Activated naive CD4-positive, alpha-beta T cell treated with anti-CD3 and anti-CD28 coated beads, Interleukin-2, amount 50 U/mL, for 24 hours (primary cell): ENCODE results near the gene YTHDC2.
"Not testable (repeated sequence)": the region's sequence is repeated elsewhere in the genome, so short reads cannot be mapped to it uniquely, and the experiment has no call there.

ENCODE experiments used
- H3K27ac Mint-ChIP-seq: one replicate; pipeline ENCODE4 v1.8.0; 2021; ENCODE audit warnings: mild to moderate bottlenecking, mixed read lengths
- H3K27me3 Mint-ChIP-seq: one replicate; pipeline ENCODE4 v1.8.0; 2021; ENCODE audit warnings: mixed read lengths
- H3K36me3 Mint-ChIP-seq: one replicate; pipeline ENCODE4 v1.8.0; 2021; ENCODE audit warnings: mixed read lengths
- H3K4me1 Mint-ChIP-seq: one replicate; pipeline ENCODE4 v1.8.0; 2021; ENCODE audit warnings: mixed read lengths
- H3K4me3 Mint-ChIP-seq: one replicate; pipeline ENCODE4 v1.8.0; 2021; ENCODE audit warnings: mild to moderate bottlenecking, mixed read lengths
- H3K9me3 Mint-ChIP-seq: one replicate; pipeline ENCODE4 v1.8.0; 2021; ENCODE audit warnings: mixed read lengths

The YTHDC2 gene

DNA sequence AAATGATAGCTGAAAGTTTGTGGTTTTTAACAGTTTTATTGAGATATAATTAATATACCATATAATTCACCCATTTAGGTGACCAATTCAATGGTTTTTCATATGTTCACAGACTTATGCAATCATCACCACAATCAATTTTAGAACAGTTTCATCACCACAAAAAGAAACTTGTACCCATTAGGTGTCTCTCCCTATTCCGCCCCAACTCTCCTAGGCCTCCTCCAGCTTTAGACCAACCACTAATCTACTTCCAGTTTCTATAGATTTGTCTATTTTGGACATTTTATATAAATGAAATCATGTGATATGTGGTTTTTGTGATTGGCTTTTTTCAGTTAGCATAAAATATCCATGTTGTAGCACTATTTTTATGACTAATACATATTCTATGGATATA is 38.6 kb downstream of the YTHDC2 start:
- Mint-ChIP-seq H3K9me3 (no peaks in the 10 kb centered on the region), H3K4me3 (no peak overlapping the region), H3K27me3 (no peaks in the 10 kb centered on the region), H3K4me1 (peaks cover 2% of the 10 kb centered on the region), H3K27ac (no peak overlapping the region), H3K36me3 (peaks cover 29% of the 10 kb centered on the region)

DNA sequence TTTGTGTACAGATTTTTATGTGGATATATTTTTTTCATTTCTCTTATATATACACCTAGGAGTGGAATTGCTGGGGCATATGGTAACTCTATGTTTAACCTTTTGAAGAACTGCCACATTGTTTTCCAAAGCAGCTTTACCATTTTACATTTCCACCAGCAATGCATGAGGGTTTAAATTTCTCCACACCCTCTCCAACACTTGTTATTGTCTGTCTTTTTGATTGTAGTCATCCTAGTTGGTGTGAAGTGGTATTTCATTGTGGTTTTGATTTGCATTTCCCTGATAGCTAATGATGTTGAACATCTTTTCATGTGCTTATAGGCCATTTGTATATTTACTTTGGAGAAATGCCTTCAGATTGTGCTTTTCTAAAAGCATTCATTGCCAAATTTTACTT is 39.1 kb downstream of the YTHDC2 start:
- no peak overlapping the region for H3K4me3 Mint-ChIP-seq
- H3K9me3 Mint-ChIP-seq: no peaks in the 10 kb centered on the region
- no peak overlapping the region for H3K27ac Mint-ChIP-seq
- peaks cover 27% of the 10 kb centered on the region for H3K36me3 Mint-ChIP-seq
- no peaks in the 10 kb centered on the region for H3K27me3 Mint-ChIP-seq
- no peaks in the 10 kb centered on the region for H3K4me1 Mint-ChIP-seq

DNA sequence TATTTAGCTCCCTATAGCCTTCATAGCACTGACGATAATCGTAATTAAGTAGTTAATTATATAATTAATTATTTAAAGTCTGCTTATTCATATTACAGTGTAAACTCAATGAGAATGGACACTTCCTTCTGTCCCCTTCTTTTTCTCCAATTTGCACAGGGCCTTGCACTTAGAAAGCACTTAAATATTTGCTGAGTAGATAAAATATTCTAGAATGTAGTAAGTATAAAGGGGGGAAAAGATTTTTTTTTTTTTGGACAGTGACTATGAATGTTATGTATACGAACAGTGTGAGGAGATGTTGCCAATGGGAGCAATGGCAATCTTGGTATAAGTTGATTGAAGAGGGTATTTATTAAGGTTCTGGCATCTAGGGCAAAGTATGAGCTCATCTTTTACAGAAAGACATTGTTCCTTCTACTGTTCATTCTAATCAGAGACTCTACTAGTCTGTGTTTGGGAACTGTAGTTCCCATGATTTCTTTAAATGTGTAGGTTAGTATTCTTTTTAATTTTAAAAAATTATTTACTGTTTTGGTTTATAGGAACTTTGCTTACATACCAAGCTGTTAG is 49.4 kb downstream of the YTHDC2 start:
- H3K27ac Mint-ChIP-seq: no peak overlapping the region

GRCh38 chr5:113569396-113569795 is 55.9 kb downstream of the YTHDC2 start:
- no peaks in the 10 kb centered on the region for H3K27me3 Mint-ChIP-seq
- peaks cover 20% of the 10 kb centered on the region for H3K4me1 Mint-ChIP-seq
- H3K9me3 Mint-ChIP-seq: peaks cover 7% of the 10 kb centered on the region
- peaks cover 62% of the 10 kb centered on the region for H3K36me3 Mint-ChIP-seq
- no peak overlapping the region for H3K4me3 Mint-ChIP-seq
- H3K27ac Mint-ChIP-seq: no peak overlapping the region

More for the DNA sequence above, 49.4 kb downstream of the YTHDC2 start:
- Mint-ChIP-seq H3K4me3 (no peak overlapping the region), H3K9me3 (no peaks in the 10 kb centered on the region), H3K4me1 (no peaks in the 10 kb centered on the region), H3K27me3 (no peaks in the 10 kb centered on the region), H3K36me3 (peaks cover 35% of the 10 kb centered on the region)

- H3K27me3 Mint-ChIP-seq: no peaks in the 10 kb centered on the region
- peaks cover 65% of the 10 kb centered on the region for H3K36me3 Mint-ChIP-seq
- peaks cover 7% of the 10 kb centered on the region for H3K9me3 Mint-ChIP-seq
- H3K4me1 Mint-ChIP-seq: peaks cover 36% of the 10 kb centered on the region
- no peak overlapping the region for H3K27ac Mint-ChIP-seq
- H3K4me3 Mint-ChIP-seq: no peak overlapping the region
Measured at GRCh38 chr5:113572716-113573115, 59.2 kb downstream of the YTHDC2 start.

- H3K4me3 Mint-ChIP-seq: no peak overlapping the region
- H3K4me1 Mint-ChIP-seq: peaks cover 36% of the 10 kb centered on the region
- no peaks in the 10 kb centered on the region for H3K27me3 Mint-ChIP-seq
- H3K27ac Mint-ChIP-seq: no peak overlapping the region
- H3K36me3 Mint-ChIP-seq: peaks cover 59% of the 10 kb centered on the region
- peaks cover 7% of the 10 kb centered on the region for H3K9me3 Mint-ChIP-seq
Measured at GRCh38 chr5:113574417-113574816, 60.9 kb downstream of the YTHDC2 start.

- Mint-ChIP-seq H3K27me3 (no peaks in the 10 kb centered on the region), H3K4me1 (peaks cover 36% of the 10 kb centered on the region), H3K4me3 (no peak overlapping the region), H3K9me3 (peaks cover 7% of the 10 kb centered on the region), H3K27ac (no peak overlapping the region), H3K36me3 (peaks cover 54% of the 10 kb centered on the region)
Measured at GRCh38 chr5:113575074-113575473, 61.6 kb downstream of the YTHDC2 start.

DNA sequence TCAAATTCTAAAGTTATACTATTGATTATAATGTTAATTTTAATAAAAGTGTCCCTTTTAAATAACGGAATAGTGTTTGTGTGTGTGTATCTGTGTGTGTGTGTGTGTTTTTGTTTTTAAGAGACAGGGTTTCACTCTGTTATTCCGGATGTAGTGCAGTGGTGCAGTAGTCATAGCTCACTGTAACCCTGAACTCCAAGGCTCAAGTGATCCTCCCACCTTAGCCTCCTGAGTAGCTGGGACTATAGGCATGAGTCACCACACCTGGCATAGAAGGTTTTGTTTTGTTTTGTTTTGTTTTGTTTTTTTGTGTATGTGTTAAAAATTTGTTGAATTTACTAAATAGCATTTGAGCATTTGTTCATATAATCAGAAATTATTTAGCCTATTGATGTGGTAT is 64.6 kb downstream of the YTHDC2 start:
- Mint-ChIP-seq H3K4me3 (no peak overlapping the region), H3K27ac (no peak overlapping the region), H3K27me3 (no peaks in the 10 kb centered on the region), H3K4me1 (peaks cover 26% of the 10 kb centered on the region), H3K9me3 (no peaks in the 10 kb centered on the region), H3K36me3 (peaks cover 35% of the 10 kb centered on the region)

DNA sequence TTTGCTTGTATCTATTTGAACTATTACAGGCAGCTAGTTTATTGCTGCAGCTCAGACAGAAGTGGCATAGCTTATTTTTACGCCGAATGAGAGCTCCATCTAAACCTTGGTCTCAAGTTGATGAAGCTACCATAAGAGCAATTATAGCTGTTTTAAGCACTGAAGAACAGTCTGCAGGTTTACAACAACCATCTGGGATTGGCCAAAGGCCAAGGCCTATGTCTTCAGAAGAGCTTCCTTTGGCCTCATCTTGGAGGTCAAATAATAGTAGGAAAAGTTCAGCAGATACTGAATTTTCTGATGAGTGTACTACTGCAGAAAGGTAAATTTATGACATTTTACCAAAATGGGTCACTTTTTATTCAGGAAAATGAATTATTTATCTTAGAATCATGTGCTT is 67.9 kb downstream of the YTHDC2 start:
- no peaks in the 10 kb centered on the region for H3K4me1 Mint-ChIP-seq
- no peaks in the 10 kb centered on the region for H3K27me3 Mint-ChIP-seq
- H3K4me3 Mint-ChIP-seq: no peak overlapping the region
- H3K27ac Mint-ChIP-seq: no peak overlapping the region
- H3K9me3 Mint-ChIP-seq: no peaks in the 10 kb centered on the region
- H3K36me3 Mint-ChIP-seq: peaks cover 19% of the 10 kb centered on the region

GRCh38 chr5:113598150-113598549 is 84.7 kb downstream of the YTHDC2 start:
- H3K27ac Mint-ChIP-seq: no peak overlapping the region
- no peaks in the 10 kb centered on the region for H3K27me3 Mint-ChIP-seq
- no peaks in the 10 kb centered on the region for H3K9me3 Mint-ChIP-seq
- H3K36me3 Mint-ChIP-seq: peaks cover 5% of the 10 kb centered on the region
- no peak overlapping the region for H3K4me3 Mint-ChIP-seq
- H3K4me1 Mint-ChIP-seq: no peaks in the 10 kb centered on the region

DNA sequence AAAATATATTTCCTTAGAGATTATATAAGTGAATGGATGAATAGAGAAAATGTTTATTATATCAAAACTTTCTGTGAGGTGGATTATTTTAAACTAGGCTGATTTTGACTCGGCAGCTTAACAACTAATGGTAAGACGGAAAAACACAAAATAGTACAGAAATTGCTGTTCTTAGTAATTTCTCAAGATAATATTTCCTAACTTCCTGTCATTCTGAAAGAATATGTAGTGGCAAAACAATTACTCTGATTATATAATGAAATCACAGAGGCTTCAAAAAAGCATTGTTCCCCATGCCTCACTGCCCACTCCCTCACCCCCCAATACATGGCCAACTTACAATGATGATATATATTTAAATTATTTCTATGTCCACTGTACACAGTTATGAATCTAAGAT is 85.4 kb downstream of the YTHDC2 start:
- Mint-ChIP-seq H3K36me3 (peaks cover 3% of the 10 kb centered on the region), H3K4me1 (no peaks in the 10 kb centered on the region), H3K27me3 (no peaks in the 10 kb centered on the region), H3K9me3 (no peaks in the 10 kb centered on the region), H3K4me3 (no peak overlapping the region), H3K27ac (no peak overlapping the region)

GRCh38 chr5:113600255-113600905 is 86.9 kb downstream of the YTHDC2 start:
- no peaks in the 10 kb centered on the region for H3K27me3 Mint-ChIP-seq
- H3K4me1 Mint-ChIP-seq: no peaks in the 10 kb centered on the region
- H3K9me3 Mint-ChIP-seq: no peaks in the 10 kb centered on the region
- H3K27ac Mint-ChIP-seq: no peak overlapping the region
- no peaks in the 10 kb centered on the region for H3K36me3 Mint-ChIP-seq
- H3K4me3 Mint-ChIP-seq: no peak overlapping the region

DNA sequence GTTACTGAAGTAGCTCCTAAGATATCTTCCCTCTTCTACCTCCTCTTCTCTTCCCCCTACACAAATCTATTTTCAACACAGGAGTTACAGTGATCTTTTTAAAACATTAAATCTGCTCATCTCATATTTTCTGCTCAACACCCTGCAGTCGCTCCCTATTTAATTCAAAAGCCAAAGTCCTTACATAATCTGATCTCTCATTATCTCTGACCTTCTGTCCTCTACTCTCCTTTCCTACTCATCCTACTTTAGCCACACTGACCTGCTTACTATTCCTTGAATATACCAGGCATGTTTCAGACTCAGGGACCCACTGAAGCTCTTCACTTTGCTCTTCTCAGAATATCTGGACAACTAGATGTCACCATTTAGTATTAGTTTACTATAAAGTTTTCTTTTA is 87.9 kb downstream of the YTHDC2 start:
- peaks cover 2% of the 10 kb centered on the region for H3K27me3 Mint-ChIP-seq
- peak overlapping the region; percentile 13 for H3K27ac Mint-ChIP-seq
- peaks cover 2% of the 10 kb centered on the region for H3K4me1 Mint-ChIP-seq
- H3K9me3 Mint-ChIP-seq: no peaks in the 10 kb centered on the region
- no peak overlapping the region for H3K4me3 Mint-ChIP-seq
- H3K36me3 Mint-ChIP-seq: no peaks in the 10 kb centered on the region

DNA sequence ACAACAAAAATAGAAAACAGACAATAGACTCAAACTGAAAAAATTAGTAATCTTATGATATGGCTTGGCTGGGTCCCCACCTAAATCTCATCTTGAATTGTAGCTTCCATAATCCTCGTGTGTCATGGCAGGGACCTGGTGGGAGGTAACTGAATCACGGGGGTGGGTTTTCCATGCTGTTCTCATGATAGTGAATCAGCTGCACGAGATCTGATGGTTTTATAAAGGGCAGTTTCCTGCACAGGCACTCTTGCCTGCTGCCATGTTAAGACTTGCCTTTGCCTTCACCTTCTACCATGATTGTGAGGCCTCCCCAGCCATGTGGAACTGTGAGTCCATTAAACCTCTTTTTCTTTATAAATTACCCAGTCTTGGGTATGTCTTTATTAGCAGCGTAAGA is 89.8 kb downstream of the YTHDC2 start:
- H3K27ac Mint-ChIP-seq, H3K27me3 Mint-ChIP-seq, H3K4me3 Mint-ChIP-seq, H3K36me3 Mint-ChIP-seq, H3K9me3 Mint-ChIP-seq, H3K4me1 Mint-ChIP-seq: not testable (repeated sequence)

DNA sequence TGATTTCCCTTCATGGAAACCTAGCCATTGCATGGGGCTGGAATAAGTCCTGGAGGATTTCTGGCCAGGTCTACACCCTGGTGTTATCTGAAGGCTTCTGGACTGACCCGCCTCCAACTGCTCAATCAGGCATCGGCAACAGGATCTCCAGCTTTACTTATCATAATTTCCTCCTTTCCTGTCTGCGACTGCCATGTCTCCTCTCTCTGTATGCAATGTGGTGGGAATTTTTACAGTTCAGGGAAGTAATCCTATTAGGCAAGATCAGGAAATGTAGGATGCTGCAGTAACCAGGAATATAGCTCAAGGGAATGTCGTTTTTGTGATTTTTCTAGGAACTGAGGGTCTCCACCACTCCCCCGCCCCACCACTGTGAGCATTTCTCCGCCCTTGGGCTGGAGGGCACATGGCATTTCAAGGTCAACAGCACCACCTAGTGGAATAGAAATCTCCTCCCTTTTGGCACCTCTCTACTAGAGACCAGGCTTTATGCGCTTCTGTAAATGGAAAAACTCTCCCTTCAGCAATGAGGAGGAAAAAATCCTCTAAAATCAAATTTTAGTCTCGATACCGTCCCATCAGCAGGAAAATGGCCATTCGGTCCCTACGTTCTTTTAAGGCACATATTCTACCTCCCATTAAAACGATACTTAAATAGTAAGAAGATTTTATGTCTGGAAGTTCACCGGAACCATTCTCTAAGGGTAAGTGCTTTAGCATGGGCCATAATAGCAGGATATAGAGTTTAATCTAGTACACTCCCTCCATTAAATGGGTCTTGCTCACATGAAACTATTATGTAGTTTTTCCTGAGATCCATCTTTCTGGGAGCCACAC is 93.0 kb downstream of the YTHDC2 start:
- Mint-ChIP-seq H3K27ac (peak overlapping the region; percentile 39), H3K36me3 (no peaks in the 10 kb centered on the region), H3K27me3 (peaks cover 4% of the 10 kb centered on the region), H3K4me1 (peaks cover 3% of the 10 kb centered on the region), H3K9me3 (no peaks in the 10 kb centered on the region), H3K4me3 (no peak overlapping the region)

- Mint-ChIP-seq H3K9me3 (no peaks in the 10 kb centered on the region), H3K36me3 (no peaks in the 10 kb centered on the region), H3K27ac (no peak overlapping the region), H3K27me3 (peaks cover 4% of the 10 kb centered on the region), H3K4me1 (peaks cover 3% of the 10 kb centered on the region), H3K4me3 (no peak overlapping the region)
Measured at GRCh38 chr5:113607361-113607760, 93.9 kb downstream of the YTHDC2 start.
